Transverse colon (tissue), 4 donors: ENCODE measurements around the gene OLA1.

ENCODE experiments used
- POLR2A ChIP-seq: fragments of 450-650 bp; IDR thresholded peaks from one replicate; pipeline ENCODE4 v1.6.1; 2016; ENCODE audit warnings: antibody characterized with exemption, mild to moderate bottlenecking, moderate library complexity
- POLR2AphosphoS5 ChIP-seq, 3 donors: sonication (generic); formaldehyde crosslinking; IDR thresholded peaks; one replicate each; pipeline ENCODE4 v1.6.1; 2016; ENCODE audit warnings: antibody characterized with exemption in 3 of 3
- TF ChIP-seq, protein P1 (sequence below), 5 experiments: fragments of 200-600 bp in 3 of 5; fragments of 450-650 bp in 2 of 5; sonication (generic) in 3 of 5; IDR thresholded peaks; 1 replicate in 2 of 5; 2 replicates in 3 of 5; pipeline ENCODE4 v1.5.1; 2016 to 2017; ENCODE audit warnings: antibody characterized with exemption in 5 of 5, inconsistent platforms in 3 of 5, mild to moderate bottlenecking in 2 of 5, moderate library complexity in 1 of 5

DNA sequence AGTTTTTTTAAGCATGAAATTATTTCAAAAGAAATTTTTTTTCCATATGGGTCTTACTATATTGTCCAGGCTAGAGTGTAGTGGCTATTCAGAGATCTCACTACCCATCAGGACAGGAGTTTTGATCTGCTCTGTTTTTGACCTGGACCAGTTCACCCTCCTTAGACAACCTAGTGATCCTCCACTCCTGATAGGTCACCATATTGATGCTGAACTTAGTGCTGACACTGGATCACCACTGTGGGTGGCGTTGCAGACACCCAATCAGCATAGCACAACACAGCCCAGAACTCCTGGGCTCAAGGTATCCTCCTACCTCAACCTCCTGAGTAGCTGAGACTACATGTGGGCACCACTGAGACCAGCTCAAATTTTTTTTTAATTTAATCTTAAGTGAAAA is 8.2 kb downstream of the OLA1 start:
- TF ChIP-seq, protein P1, sequence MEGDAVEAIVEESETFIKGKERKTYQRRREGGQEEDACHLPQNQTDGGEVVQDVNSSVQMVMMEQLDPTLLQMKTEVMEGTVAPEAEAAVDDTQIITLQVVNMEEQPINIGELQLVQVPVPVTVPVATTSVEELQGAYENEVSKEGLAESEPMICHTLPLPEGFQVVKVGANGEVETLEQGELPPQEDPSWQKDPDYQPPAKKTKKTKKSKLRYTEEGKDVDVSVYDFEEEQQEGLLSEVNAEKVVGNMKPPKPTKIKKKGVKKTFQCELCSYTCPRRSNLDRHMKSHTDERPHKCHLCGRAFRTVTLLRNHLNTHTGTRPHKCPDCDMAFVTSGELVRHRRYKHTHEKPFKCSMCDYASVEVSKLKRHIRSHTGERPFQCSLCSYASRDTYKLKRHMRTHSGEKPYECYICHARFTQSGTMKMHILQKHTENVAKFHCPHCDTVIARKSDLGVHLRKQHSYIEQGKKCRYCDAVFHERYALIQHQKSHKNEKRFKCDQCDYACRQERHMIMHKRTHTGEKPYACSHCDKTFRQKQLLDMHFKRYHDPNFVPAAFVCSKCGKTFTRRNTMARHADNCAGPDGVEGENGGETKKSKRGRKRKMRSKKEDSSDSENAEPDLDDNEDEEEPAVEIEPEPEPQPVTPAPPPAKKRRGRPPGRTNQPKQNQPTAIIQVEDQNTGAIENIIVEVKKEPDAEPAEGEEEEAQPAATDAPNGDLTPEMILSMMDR (IDR thresholded peaks at IDR 0.05), result no peak
- TF ChIP-seq POLR2A (no peak), POLR2AphosphoS5 (IDR thresholded peaks at IDR 0.05) (no peak)
